ENCODE data around the gene GMDS.

GRCh38 chr6:2147766-2148448 lies 97.5 kb downstream of the GMDS start:
- TF ChIP-seq POLR2A (IDR thresholded peaks at IDR 0.05), result no peak
- TF ChIP-seq, protein P1, sequence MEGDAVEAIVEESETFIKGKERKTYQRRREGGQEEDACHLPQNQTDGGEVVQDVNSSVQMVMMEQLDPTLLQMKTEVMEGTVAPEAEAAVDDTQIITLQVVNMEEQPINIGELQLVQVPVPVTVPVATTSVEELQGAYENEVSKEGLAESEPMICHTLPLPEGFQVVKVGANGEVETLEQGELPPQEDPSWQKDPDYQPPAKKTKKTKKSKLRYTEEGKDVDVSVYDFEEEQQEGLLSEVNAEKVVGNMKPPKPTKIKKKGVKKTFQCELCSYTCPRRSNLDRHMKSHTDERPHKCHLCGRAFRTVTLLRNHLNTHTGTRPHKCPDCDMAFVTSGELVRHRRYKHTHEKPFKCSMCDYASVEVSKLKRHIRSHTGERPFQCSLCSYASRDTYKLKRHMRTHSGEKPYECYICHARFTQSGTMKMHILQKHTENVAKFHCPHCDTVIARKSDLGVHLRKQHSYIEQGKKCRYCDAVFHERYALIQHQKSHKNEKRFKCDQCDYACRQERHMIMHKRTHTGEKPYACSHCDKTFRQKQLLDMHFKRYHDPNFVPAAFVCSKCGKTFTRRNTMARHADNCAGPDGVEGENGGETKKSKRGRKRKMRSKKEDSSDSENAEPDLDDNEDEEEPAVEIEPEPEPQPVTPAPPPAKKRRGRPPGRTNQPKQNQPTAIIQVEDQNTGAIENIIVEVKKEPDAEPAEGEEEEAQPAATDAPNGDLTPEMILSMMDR (IDR thresholded peaks at IDR 0.05 in 4 of 5, conservative IDR thresholded peaks at IDR 0.05 in 1 of 5), result no peak

Measured in gastrocnemius medialis (tissue), 4 donors.